DMS114 treated with DMSO at 0.1 percent for 48 hours (cell line): ENCODE results near the gene PACS1.

ENCODE experiments used
- DNase-seq: peaks from one replicate; lab custom pipeline; 2025; ENCODE audit not compliant: unreplicated experiment; lab: John Stamatoyannopoulos, UW

Gene PACS1

GRCh38 chr11:66048547-66049323, 21.3 kb upstream of the PACS1 start, which contains the start of gene GAL3ST3:
TSS of gene GAL3ST3 (minus strand) at chr11:66049161. CDS start at chr11:66045415, 3,746 bp downstream.
- DNase-seq: no peak

GRCh38 chr11:66050581-66051231, 19.4 kb upstream of the PACS1 start:
- DNase-seq: no peak

- DNase-seq: no peak
Observed at GRCh38 chr11:66051371-66051765, 18.7 kb upstream of the PACS1 start.

- peak; percentile 97 for DNase-seq
Observed at GRCh38 chr11:66051766-66052663, 18.1 kb upstream of the PACS1 start, which contains the start of gene SF3B2. TSS of gene SF3B2 (plus strand) at chr11:66052364. CDS start at chr11:66052385, 21 bp downstream.

GRCh38 chr11:66052664-66052982, 17.4 kb upstream of the PACS1 start:
- no peak for DNase-seq

GRCh38 chr11:66055021-66055420, 15.1 kb upstream of the PACS1 start:
- no peak for DNase-seq

- no peak for DNase-seq
Observed at GRCh38 chr11:66056501-66056900, 13.6 kb upstream of the PACS1 start.

GRCh38 chr11:66059966-66060680, 9.9 kb upstream of the PACS1 start:
- no peak for DNase-seq

GRCh38 chr11:66061268-66061667, 8.8 kb upstream of the PACS1 start:
- no peak for DNase-seq

- DNase-seq: no peak
Observed at GRCh38 chr11:66062408-66062807, 7.7 kb upstream of the PACS1 start.

GRCh38 chr11:66063900-66064299, 6.2 kb upstream of the PACS1 start:
- no peak for DNase-seq

GRCh38 chr11:66064571-66064970, 5.5 kb upstream of the PACS1 start:
- DNase-seq: no peak

GRCh38 chr11:66066751-66067150, 3.3 kb upstream of the PACS1 start:
- no peak for DNase-seq

GRCh38 chr11:66067640-66068039, 2.4 kb upstream of the PACS1 start:
- no peak for DNase-seq

GRCh38 chr11:66068154-66068821, 1.8 kb upstream of the PACS1 start:
- DNase-seq: peak; percentile 83

GRCh38 chr11:66068923-66069714, 953 bp upstream of the PACS1 start:
- DNase-seq: peak; percentile 27

- DNase-seq: no peak
Observed at GRCh38 chr11:66070604-66071380, 720 bp downstream of the PACS1 start.

GRCh38 chr11:66071381-66071801, 1.3 kb downstream of the PACS1 start:
- no peak for DNase-seq

- no peak for DNase-seq
Observed at GRCh38 chr11:66072081-66072480, 2.0 kb downstream of the PACS1 start.
